Right lobe of liver (tissue), 6 donors: ENCODE measurements around the gene MBNL2. TPM values are rescaled to one million over a fixed set of nuclear protein-coding genes. Genes with fewer than 3 reads are reported as not detected.

Source experiments
- ATAC-seq, 4 donors: fragments of 200-7000 bp; cut with Tn5 transposase; one replicate each; pipeline ENCODE4 v1.9.1; 2020; ENCODE audit warnings: mild to moderate bottlenecking in 4 of 4, moderate library complexity in 4 of 4
- DNase-seq, 3 donors: peaks; one replicate each; pipeline ENCODE4 v3.0.0-alpha.2; 2020
- H3K27ac ChIP-seq, 3 donors: fragments of 200-600 bp; one replicate each; pipeline ENCODE4 v1.8.0; 2022
- H3K27me3 ChIP-seq, 2 donors: fragments of 200-600 bp; one replicate each; pipeline ENCODE4 v1.8.0; 2022
- H3K36me3 ChIP-seq, 4 donors: fragments of 200-600 bp; sonication (generic) in 1 of 4; one replicate each; pipeline versions ENCODE4 v1.5.1 to v1.8.0; 2017 to 2022; ENCODE audit warnings: control low read depth in 1 of 4
- H3K4me1 ChIP-seq, 4 donors: fragments of 200-600 bp; sonication (generic) in 1 of 4; one replicate each; pipeline versions ENCODE4 v1.5.1 to v1.8.0; 2017 to 2022; ENCODE audit warnings: control low read depth in 1 of 4
- H3K4me3 ChIP-seq, 3 donors: fragments of 200-600 bp; one replicate each; pipeline ENCODE4 v1.8.0; 2022
- H3K9me3 ChIP-seq, 4 donors: fragments of 200-600 bp; sonication (generic) in 1 of 4; one replicate each; pipeline versions ENCODE4 v1.5.1 to v1.8.0; 2017 to 2022; ENCODE audit warnings: control low read depth in 1 of 4
- CTCF ChIP-seq, 4 donors: fragments of 200-600 bp in 3 of 4; fragments of 450-650 bp in 1 of 4; IDR thresholded peaks; one replicate each; pipeline versions ENCODE4 v1.5.1 to v1.8.0; 2016 to 2022; ENCODE audit warnings: antibody characterized with exemption in 4 of 4, mild to moderate bottlenecking in 2 of 4
- POLR2A ChIP-seq: fragments of 450-650 bp; IDR thresholded peaks from one replicate; pipeline ENCODE4 v1.6.1; 2017; ENCODE audit warnings: antibody characterized with exemption, mild to moderate bottlenecking
- WGBS: methylation state at CpG from one replicate; pipeline ENCODE4 v1.1.6; 2018; ENCODE audit warnings: low coverage, low lambda C conversion rate; ENCODE audit not compliant: insufficient coverage; ENCODE audit errors: missing lambda C conversion rate; 5-methylcytosine and 5-hydroxymethylcytosine counted together
- intact Hi-C, 2 donors: fragments of 100-400 bp; cut with DNase I; formaldehyde crosslinking; loops; one replicate each; pipeline versions ENCODE4 v1.11.2 to v1.14.1; 2022
- total RNA-seq, 6 experiments: library from RNA; depleted of rRNA in 2 of 6; stranded (reverse); fragments of >200 nt in 2 of 6; fragmentation: NEBNext Ultra II Directional in 3 of 6; extraction: Animal tissue kit (Norgen Biotek cat#: 25700) in 3 of 6; gene quantifications; one replicate each; pipeline versions ENCODE4 v1.1.0 to v1.2.4, GENCODE V29; 2016 to 2023
- donor health status: DM: no; HTN: yes; CAD: no.
- donor health status: DM: no; HTN: no; CAD: no.
- donor health status: DM: no; HTN: no; CAD: no.
- donor health status: DM: no; HTN: yes; CAD: no.
- donor health status: DM: no; HTN: yes; CAD: no.

MBNL2 gene
- total RNA-seq, 6 experiments from 2014 or later = 30.3 to 135 (median 81.5) TPM

GRCh38 chr13:97194479-97194878, 27.7 kb upstream of the MBNL2 start:
- TF ChIP-seq CTCF (IDR thresholded peaks at IDR 0.05) = no peak
- no peak for TF ChIP-seq POLR2A
- Histone ChIP-seq H3K27ac (no peak overlapping the region), H3K27me3 (no peaks in the 10 kb centered on the region), H3K36me3 (no peaks in the 10 kb centered on the region), H3K9me3 (no peaks in the 10 kb centered on the region), H3K4me3 (no peak overlapping the region), H3K4me1 (no peaks in the 10 kb centered on the region)
- no peak for DNase-seq
- ATAC-seq = peak; percentile 44 to 80 (median 60)
- 33% methylated on average over 6 of the region's 6 CpGs for WGBS
- intact Hi-C loops = no loop called here

- ATAC-seq = no peak
- Histone ChIP-seq H3K4me1 (no peaks in the 10 kb centered on the region), H3K4me3 (no peak overlapping the region), H3K9me3 (no peaks in the 10 kb centered on the region), H3K27me3 (no peaks in the 10 kb centered on the region), H3K36me3 (no peaks in the 10 kb centered on the region), H3K27ac (no peak overlapping the region)
- no peak for TF ChIP-seq CTCF (IDR thresholded peaks at IDR 0.05)
- no peak for TF ChIP-seq POLR2A
- no peak for DNase-seq
- intact Hi-C loops = no loop called here
- 76% methylated on average over 4 of the region's 4 CpGs for WGBS
These were observed 25.8 kb upstream of the MBNL2 start for GRCh38 chr13:97196340-97196739.

DNA sequence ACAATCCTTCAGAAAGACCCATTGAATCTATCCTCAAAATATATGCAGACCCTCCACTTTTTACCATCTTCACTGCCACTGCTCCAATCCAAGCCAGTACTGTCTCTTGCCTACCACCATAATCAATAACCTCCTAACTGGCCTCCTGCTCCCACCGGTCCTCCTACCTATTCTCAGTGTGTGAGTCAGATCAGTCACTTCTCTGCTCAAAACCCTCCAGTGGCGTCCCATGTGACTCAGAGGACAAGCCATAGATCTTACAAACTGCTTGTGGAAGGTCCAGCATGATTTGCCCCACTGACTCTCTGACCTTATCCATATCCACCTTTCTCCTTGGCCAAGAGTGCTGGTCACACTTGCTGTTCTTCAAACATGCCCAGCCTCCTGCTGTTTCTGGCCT, 23.4 kb upstream of the MBNL2 start:
- Histone ChIP-seq H3K36me3 (no peaks in the 10 kb centered on the region), H3K4me1 (no peaks in the 10 kb centered on the region), H3K4me3 (no peak overlapping the region), H3K27ac (no peak overlapping the region), H3K9me3 (no peaks in the 10 kb centered on the region), H3K27me3 (no peaks in the 10 kb centered on the region)
- no peak for TF ChIP-seq POLR2A
- TF ChIP-seq CTCF (IDR thresholded peaks at IDR 0.05) = no peak
- ATAC-seq (no peak), DNase-seq (no peak)
- 93% methylated on average over 2 of the region's 2 CpGs for WGBS
- intact Hi-C loops = no loop called here

GRCh38 chr13:97199451-97199850, 22.7 kb upstream of the MBNL2 start:
- ATAC-seq = no peak
- no peak overlapping the region for H3K27ac ChIP-seq
- DNase-seq = no peak
- TF ChIP-seq CTCF (IDR thresholded peaks at IDR 0.05) = no peak
- H3K9me3 ChIP-seq = no peaks in the 10 kb centered on the region
- no peaks in the 10 kb centered on the region for H3K27me3 ChIP-seq
- WGBS = 100% methylated on average over 3 of the region's 3 CpGs
- no peaks in the 10 kb centered on the region for H3K4me1 ChIP-seq
- H3K4me3 ChIP-seq = no peak overlapping the region
- H3K36me3 ChIP-seq = no peaks in the 10 kb centered on the region
- intact Hi-C loops = no loop called here
